ENCODE data around the gene ACER3.

DNA sequence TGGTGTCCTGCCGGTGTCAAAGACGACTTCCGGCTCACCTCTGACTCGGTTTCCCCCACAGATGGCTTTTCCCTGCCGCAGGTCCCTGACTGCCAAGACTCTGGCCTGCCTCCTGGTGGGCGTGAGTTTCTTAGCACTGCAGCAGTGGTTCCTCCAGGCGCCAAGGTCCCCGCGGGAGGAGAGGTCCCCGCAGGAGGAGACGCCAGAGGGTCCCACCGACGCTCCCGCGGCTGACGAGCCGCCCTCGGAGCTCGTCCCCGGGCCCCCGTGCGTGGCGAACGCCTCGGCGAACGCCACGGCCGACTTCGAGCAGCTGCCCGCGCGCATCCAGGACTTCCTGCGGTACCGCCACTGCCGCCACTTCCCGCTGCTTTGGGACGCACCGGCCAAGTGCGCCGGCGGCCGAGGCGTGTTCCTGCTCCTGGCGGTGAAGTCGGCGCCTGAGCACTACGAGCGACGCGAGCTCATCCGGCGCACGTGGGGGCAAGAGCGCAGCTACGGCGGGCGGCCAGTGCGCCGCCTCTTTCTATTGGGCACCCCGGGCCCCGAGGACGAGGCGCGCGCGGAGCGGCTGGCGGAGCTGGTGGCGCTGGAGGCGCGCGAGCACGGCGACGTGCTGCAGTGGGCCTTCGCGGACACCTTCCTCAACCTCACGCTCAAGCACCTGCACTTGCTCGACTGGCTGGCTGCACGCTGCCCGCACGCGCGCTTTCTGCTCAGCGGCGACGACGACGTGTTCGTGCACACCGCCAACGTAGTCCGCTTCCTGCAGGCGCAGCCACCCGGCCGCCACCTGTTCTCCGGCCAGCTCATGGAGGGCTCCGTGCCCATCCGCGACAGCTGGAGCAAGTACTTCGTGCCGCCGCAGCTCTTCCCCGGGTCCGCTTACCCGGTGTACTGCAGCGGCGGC, 179.0 kb downstream of the ACER3 start:
- TF ChIP-seq MXD4 (CRISPR knock-in tag; IDR thresholded peaks at IDR 0.05; ENCODE audit: borderline replicate concordance) (no peak), NR2C2 (CRISPR knock-in tag; IDR thresholded peaks at IDR 0.05) (peak; percentile 82)
- TF ChIP-seq, protein P1, sequence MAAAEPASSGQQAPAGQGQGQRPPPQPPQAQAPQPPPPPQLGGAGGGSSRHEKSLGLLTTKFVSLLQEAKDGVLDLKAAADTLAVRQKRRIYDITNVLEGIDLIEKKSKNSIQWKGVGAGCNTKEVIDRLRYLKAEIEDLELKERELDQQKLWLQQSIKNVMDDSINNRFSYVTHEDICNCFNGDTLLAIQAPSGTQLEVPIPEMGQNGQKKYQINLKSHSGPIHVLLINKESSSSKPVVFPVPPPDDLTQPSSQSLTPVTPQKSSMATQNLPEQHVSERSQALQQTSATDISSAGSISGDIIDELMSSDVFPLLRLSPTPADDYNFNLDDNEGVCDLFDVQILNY (CRISPR knock-in tag; IDR thresholded peaks at IDR 0.05): peak; percentile 96
- TF ChIP-seq, protein P2, sequence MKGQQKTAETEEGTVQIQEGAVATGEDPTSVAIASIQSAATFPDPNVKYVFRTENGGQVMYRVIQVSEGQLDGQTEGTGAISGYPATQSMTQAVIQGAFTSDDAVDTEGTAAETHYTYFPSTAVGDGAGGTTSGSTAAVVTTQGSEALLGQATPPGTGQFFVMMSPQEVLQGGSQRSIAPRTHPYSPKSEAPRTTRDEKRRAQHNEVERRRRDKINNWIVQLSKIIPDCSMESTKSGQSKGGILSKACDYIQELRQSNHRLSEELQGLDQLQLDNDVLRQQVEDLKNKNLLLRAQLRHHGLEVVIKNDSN (CRISPR knock-in tag; IDR thresholded peaks at IDR 0.05): peak; percentile 81
- TF ChIP-seq, protein P3, sequence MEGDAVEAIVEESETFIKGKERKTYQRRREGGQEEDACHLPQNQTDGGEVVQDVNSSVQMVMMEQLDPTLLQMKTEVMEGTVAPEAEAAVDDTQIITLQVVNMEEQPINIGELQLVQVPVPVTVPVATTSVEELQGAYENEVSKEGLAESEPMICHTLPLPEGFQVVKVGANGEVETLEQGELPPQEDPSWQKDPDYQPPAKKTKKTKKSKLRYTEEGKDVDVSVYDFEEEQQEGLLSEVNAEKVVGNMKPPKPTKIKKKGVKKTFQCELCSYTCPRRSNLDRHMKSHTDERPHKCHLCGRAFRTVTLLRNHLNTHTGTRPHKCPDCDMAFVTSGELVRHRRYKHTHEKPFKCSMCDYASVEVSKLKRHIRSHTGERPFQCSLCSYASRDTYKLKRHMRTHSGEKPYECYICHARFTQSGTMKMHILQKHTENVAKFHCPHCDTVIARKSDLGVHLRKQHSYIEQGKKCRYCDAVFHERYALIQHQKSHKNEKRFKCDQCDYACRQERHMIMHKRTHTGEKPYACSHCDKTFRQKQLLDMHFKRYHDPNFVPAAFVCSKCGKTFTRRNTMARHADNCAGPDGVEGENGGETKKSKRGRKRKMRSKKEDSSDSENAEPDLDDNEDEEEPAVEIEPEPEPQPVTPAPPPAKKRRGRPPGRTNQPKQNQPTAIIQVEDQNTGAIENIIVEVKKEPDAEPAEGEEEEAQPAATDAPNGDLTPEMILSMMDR (IDR thresholded peaks at IDR 0.05): peak; percentile 52; the same call in 1 of the 2 replicates

Data from WTC11 (cell line).